HepG2 (cell line): Measurements from ENCODE around the gene ALPK3. TPM values are rescaled to one million over a fixed set of nuclear protein-coding genes. Genes with fewer than 3 reads are reported as not detected.
A peak's percentile ranks its signal among the peaks of the same experiment; 100 is the strongest.

Experiments
- ATAC-seq: fragments of 200-7000 bp; cut with Tn5 transposase; 3 replicates; pipeline ENCODE4 v1.9.1; 2020; ENCODE audit warnings: mild to moderate bottlenecking, moderate library complexity
- BruUV-seq: library from RNA; stranded (reverse); fragments of 400-500 nt; replicated peaks from 2 replicates; lab custom pipeline; 2021; lab: Mats Ljungman, UMichigan
- CTCF ChIA-PET: fragments of 300-600 bp; formaldehyde crosslinking; extraction: SDS; loops from one replicate; lab custom pipeline; 2021; ENCODE audit warnings: low total read pairs, inconsistent platforms, low intra/inter-chr PET ratio; lab: Yijun Ruan, JAX
- POLR2A ChIA-PET: fragments of 350-600 bp; sonication (Branson Sonifier 250); formaldehyde crosslinking; loops from one replicate; lab custom pipeline; 2020; ENCODE audit warnings: antibody characterized with exemption, inconsistent platforms; lab: Yijun Ruan, JAX
- DNase-seq: peaks from one replicate; pipeline ENCODE4 v3.0.0-alpha.2; 2015; ENCODE audit warnings: low spot score
- FAIRE-seq: peaks from 3 replicates; lab custom pipeline; 2011; peaks lifted over from hg19 to GRCh38; lab: Jason Lieb, UNC
- H2AFZ ChIP-seq: one replicate; pipeline ENCODE4 v1.6.1; 2011; ENCODE audit warnings: low read length, inconsistent platforms
- H3K27ac ChIP-seq: fragments of 300-600 bp; 3 replicates; pipeline ENCODE4 v1.8.0; 2011; ENCODE audit warnings: mixed run types, mild to moderate bottlenecking, mixed read lengths, low read length, inconsistent platforms; ENCODE audit not compliant: insufficient read depth; ENCODE audit errors: extremely low read length
- H3K27me3 ChIP-seq, 2 experiments: fragments of 200-600 bp in 1 of 2; 2 replicates in 1 of 2; 3 replicates in 1 of 2; pipeline versions ENCODE4 v1.6.0 to v1.8.0; 2011; ENCODE audit warnings: low read length in 2 of 2, mild to moderate bottlenecking in 2 of 2, moderate library complexity in 2 of 2, inconsistent platforms in 1 of 2; ENCODE audit not compliant: insufficient read depth in 2 of 2, control insufficient read depth in 1 of 2
- H3K36me3 ChIP-seq, 2 experiments: fragments of 200-600 bp in 1 of 2; replicated peaks in 1 of 2; 2 replicates in 1 of 2; 3 replicates in 1 of 2; pipeline versions ENCODE4 v1.5.1 to v1.8.0; 2011; ENCODE audit warnings: low read length in 2 of 2, inconsistent platforms in 1 of 2; ENCODE audit not compliant: insufficient read depth in 2 of 2, control insufficient read depth in 1 of 2
- H3K4me1 ChIP-seq: 2 replicates; pipeline ENCODE4 v1.5.1; 2012; ENCODE audit warnings: low read length, inconsistent platforms; ENCODE audit not compliant: insufficient read depth
- H3K4me2 ChIP-seq: 2 replicates; pipeline ENCODE4 v1.6.0; 2011; ENCODE audit warnings: low read depth, low read length, inconsistent platforms
- H3K4me3 ChIP-seq, 3 experiments: fragments of 200-600 bp in 1 of 3; sonication (generic), shearing (Covaris generic) in 1 of 3; replicated peaks in 1 of 3; 2 replicates each; pipeline ENCODE4 v1.5.1; 2011 to 2016; ENCODE audit warnings: low read length in 3 of 3, inconsistent platforms in 2 of 3, low read depth in 2 of 3, mild to moderate bottlenecking in 2 of 3, control low read depth in 1 of 3, mixed read lengths in 1 of 3; ENCODE audit not compliant: insufficient read depth in 1 of 3
- H3K79me2 ChIP-seq: one replicate; pipeline ENCODE4 v1.6.1; 2011; ENCODE audit warnings: low read length, inconsistent platforms; ENCODE audit not compliant: insufficient read depth
- H3K9ac ChIP-seq: 2 replicates; pipeline ENCODE4 v1.6.0; 2011; ENCODE audit warnings: mild to moderate bottlenecking, low read depth, low read length, inconsistent platforms; ENCODE audit not compliant: insufficient read depth
- H3K9me3 ChIP-seq: 2 replicates; pipeline ENCODE4 v1.5.1; 2012; ENCODE audit warnings: mild to moderate bottlenecking, low read length
- H4K20me1 ChIP-seq: 2 replicates; pipeline ENCODE4 v1.6.0; 2011; ENCODE audit warnings: inconsistent platforms, mild to moderate bottlenecking, low read length, moderate library complexity; ENCODE audit not compliant: insufficient read depth
- KDM2A ChIP-seq: sonication (generic); formaldehyde crosslinking; IDR thresholded peaks from 2 replicates; pipeline ENCODE4 v1.4.0; 2020; ENCODE audit warnings: low read depth, missing genetic modification reagents, borderline replicate concordance
- MAFF ChIP-seq: IDR thresholded peaks from 2 replicates; pipeline ENCODE4 v1.6.1; 2011; ENCODE audit warnings: low read depth, low read length, improper control_type of control experiment
- MBNL3 ChIP-seq: fragments of 250-450 bp; sonication (Bioruptor Pico); conservative IDR thresholded peaks from 2 replicates; pipeline ENCODE4 v1.8.0; 2022; ENCODE audit warnings: mild to moderate bottlenecking, inconsistent platforms
- NFE2L1 ChIP-seq: sonication (generic); formaldehyde crosslinking; IDR thresholded peaks from 2 replicates; pipeline ENCODE4 v1.4.0; 2020; ENCODE audit warnings: missing genetic modification reagents, mild to moderate bottlenecking, borderline replicate concordance
- NR2F6 ChIP-seq, 2 experiments: IDR thresholded peaks; 2 replicates each; pipeline ENCODE4 v1.6.1; 2016; ENCODE audit warnings: antibody characterized with exemption in 1 of 2, mild to moderate bottlenecking in 1 of 2
- PHF21A ChIP-seq: sonication (generic); formaldehyde crosslinking; IDR thresholded peaks from 2 replicates; pipeline ENCODE4 v1.5.0; 2020; ENCODE audit warnings: mild to moderate bottlenecking, missing genetic modification reagents
- TEAD3 ChIP-seq: optimal IDR thresholded peaks from 2 replicates; pipeline ENCODE3; 2016; ENCODE audit warnings: borderline replicate concordance
- TP53 ChIP-seq: sonication (generic); formaldehyde crosslinking; conservative IDR thresholded peaks from 2 replicates; pipeline ENCODE4 v1.4.0; 2020; ENCODE audit warnings: missing genetic modification reagents
- YEATS4 ChIP-seq: sonication (generic); formaldehyde crosslinking; IDR thresholded peaks from 2 replicates; pipeline ENCODE4 v1.4.0; 2020; ENCODE audit warnings: missing genetic modification reagents, borderline replicate concordance
- ZFP36 ChIP-seq: fragments of 150-350 bp; IDR thresholded peaks from 2 replicates; pipeline ENCODE4 v1.6.1; 2018; ENCODE audit warnings: borderline replicate concordance, low read length, low read depth; ENCODE audit not compliant: partially characterized antibody
- ZNF652 ChIP-seq: IDR thresholded peaks from 2 replicates; pipeline ENCODE4 v1.6.1; 2016; ENCODE audit warnings: low read depth, borderline replicate concordance
- WGBS: methylation state at CpG from one replicate; pipeline ENCODE4 v1.1.6; 2017; ENCODE audit warnings: low lambda C conversion rate; 5-methylcytosine and 5-hydroxymethylcytosine counted together
- in situ Hi-C: cut with HindIII; loops from 2 replicates; pipeline ENCODE4 v1.10.0; 2017; ENCODE audit warnings: low pct_unique_long_range_greater_than_20kb; ENCODE audit not compliant: extremely low pct_ligation_motif_present
- intact Hi-C: fragments of 100-400 bp; cut with micrococcal nuclease; formaldehyde crosslinking; loops from one replicate; pipeline ENCODE4 v1.10.0; 2022; ENCODE audit not compliant: unreplicated experiment
- polyA plus RNA-seq, 8 experiments: library from polyadenylated mRNA; depleted of rRNA in 3 of 8; stranded (reverse) in 7 of 8; unstranded in 1 of 8; fragments of >200 nt; fragmentation: Illumina TruSeq in 4 of 8; extraction: Trizol in 4 of 8; gene quantifications; 2 replicates each; pipeline versions ENCODE4 v1.2.1 to v1.2.3, GENCODE V29; 2011 to 2016; ENCODE audit warnings: low read depth in 4 of 8, missing spikeins in 1 of 8, mixed read lengths in 1 of 8; ENCODE audit not compliant: insufficient read depth in 1 of 8
- total RNA-seq, 5 experiments: library from RNA; depleted of rRNA; stranded (reverse); fragments of >200 nt; fragmentation: Illumina TruSeq; extraction: Trizol; gene quantifications; 2 replicates each; pipeline ENCODE4 v1.2.3, GENCODE V29; 2016; ENCODE audit warnings: low read depth in 1 of 5
- TF ChIP-seq, protein P1 (sequence below): IDR thresholded peaks from 2 replicates; pipeline ENCODE4 v1.6.1; 2016; ENCODE audit warnings: low read depth, missing genetic modification reagents, missing compliant biosample characterization
- TF ChIP-seq, protein P2 (sequence below): sonication (generic); formaldehyde crosslinking; IDR thresholded peaks from 2 replicates; pipeline ENCODE4 v1.5.1; 2020; ENCODE audit warnings: missing genetic modification reagents, mild to moderate bottlenecking, borderline replicate concordance

Gene ALPK3
- total and polyA plus RNA-seq, 2 of the 13 experiments (the other 11 are each of a cell fraction or from before 2014, with no cell fraction given): 0.04 to 0.42 TPM

GRCh38 chr15:84863565-84864443 is 46.6 kb downstream of the ALPK3 start:
- CTCF ChIA-PET: no interaction called here
- WGBS: 26% methylated on average over 12 of the region's 13 CpGs
- TF ChIP-seq TEAD3 (CRISPR knock-in tag) (peak; percentile 21), ZFP36 (no peak), NFE2L1 (no peak), MBNL3 (CRISPR knock-in tag) (no peak), ZNF652 (CRISPR knock-in tag) (no peak), PHF21A (CRISPR knock-in tag) (0 out of 2 replicates have a peak, but pooled peaks have one; percentile 34), MAFF (peak; percentile 56; the same call in 1 of the 2 replicates), KDM2A (CRISPR knock-in tag) (no peak), YEATS4 (no peak), TP53 (no peak), NR2F6 (IDR thresholded peaks at IDR 0.05) (peak; percentile 58), NR2F6 (CRISPR knock-in tag; IDR thresholded peaks at IDR 0.05) (0 out of 2 replicates have a peak, but pooled peaks have one; percentile 7)
- TF ChIP-seq, protein P1, sequence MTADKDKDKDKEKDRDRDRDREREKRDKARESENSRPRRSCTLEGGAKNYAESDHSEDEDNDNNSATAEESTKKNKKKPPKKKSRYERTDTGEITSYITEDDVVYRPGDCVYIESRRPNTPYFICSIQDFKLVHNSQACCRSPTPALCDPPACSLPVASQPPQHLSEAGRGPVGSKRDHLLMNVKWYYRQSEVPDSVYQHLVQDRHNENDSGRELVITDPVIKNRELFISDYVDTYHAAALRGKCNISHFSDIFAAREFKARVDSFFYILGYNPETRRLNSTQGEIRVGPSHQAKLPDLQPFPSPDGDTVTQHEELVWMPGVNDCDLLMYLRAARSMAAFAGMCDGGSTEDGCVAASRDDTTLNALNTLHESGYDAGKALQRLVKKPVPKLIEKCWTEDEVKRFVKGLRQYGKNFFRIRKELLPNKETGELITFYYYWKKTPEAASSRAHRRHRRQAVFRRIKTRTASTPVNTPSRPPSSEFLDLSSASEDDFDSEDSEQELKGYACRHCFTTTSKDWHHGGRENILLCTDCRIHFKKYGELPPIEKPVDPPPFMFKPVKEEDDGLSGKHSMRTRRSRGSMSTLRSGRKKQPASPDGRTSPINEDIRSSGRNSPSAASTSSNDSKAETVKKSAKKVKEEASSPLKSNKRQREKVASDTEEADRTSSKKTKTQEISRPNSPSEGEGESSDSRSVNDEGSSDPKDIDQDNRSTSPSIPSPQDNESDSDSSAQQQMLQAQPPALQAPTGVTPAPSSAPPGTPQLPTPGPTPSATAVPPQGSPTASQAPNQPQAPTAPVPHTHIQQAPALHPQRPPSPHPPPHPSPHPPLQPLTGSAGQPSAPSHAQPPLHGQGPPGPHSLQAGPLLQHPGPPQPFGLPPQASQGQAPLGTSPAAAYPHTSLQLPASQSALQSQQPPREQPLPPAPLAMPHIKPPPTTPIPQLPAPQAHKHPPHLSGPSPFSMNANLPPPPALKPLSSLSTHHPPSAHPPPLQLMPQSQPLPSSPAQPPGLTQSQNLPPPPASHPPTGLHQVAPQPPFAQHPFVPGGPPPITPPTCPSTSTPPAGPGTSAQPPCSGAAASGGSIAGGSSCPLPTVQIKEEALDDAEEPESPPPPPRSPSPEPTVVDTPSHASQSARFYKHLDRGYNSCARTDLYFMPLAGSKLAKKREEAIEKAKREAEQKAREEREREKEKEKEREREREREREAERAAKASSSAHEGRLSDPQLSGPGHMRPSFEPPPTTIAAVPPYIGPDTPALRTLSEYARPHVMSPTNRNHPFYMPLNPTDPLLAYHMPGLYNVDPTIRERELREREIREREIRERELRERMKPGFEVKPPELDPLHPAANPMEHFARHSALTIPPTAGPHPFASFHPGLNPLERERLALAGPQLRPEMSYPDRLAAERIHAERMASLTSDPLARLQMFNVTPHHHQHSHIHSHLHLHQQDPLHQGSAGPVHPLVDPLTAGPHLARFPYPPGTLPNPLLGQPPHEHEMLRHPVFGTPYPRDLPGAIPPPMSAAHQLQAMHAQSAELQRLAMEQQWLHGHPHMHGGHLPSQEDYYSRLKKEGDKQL: no peak
- TF ChIP-seq, protein P2, sequence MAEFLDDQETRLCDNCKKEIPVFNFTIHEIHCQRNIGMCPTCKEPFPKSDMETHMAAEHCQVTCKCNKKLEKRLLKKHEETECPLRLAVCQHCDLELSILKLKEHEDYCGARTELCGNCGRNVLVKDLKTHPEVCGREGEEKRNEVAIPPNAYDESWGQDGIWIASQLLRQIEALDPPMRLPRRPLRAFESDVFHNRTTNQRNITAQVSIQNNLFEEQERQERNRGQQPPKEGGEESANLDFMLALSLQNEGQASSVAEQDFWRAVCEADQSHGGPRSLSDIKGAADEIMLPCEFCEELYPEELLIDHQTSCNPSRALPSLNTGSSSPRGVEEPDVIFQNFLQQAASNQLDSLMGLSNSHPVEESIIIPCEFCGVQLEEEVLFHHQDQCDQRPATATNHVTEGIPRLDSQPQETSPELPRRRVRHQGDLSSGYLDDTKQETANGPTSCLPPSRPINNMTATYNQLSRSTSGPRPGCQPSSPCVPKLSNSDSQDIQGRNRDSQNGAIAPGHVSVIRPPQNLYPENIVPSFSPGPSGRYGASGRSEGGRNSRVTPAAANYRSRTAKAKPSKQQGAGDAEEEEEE (CRISPR knock-in tag): no peak

More at GRCh38 chr15:84863565-84864443, 46.6 kb downstream of the ALPK3 start:
- FAIRE-seq (no peak), DNase-seq (peak; percentile 14), ATAC-seq (peak; percentile 35)
- in situ Hi-C loops (no loop called here), intact Hi-C loops (no loop called here)
- H3K27me3 ChIP-seq: peaks cover 1 to 21% of the 10 kb centered on the region in 2 experiments; a peak in 3 of 5 replicates
- H3K4me1 ChIP-seq: peaks cover 36% of the 10 kb centered on the region
- no peak overlapping the region for H3K9ac ChIP-seq
- no peak overlapping the region for H2AFZ ChIP-seq
- no peaks in the 10 kb centered on the region for H3K79me2 ChIP-seq
- POLR2A ChIA-PET: no interaction called here
- H3K4me3 ChIP-seq: peak overlapping the region in 1 of 3 experiments; percentile 17; a peak in 1 of 6 replicates
- H3K9me3 ChIP-seq: no peaks in the 10 kb centered on the region
- no peak overlapping the region for H3K27ac ChIP-seq
- H3K4me2 ChIP-seq: peak overlapping the region; percentile 61
- H3K36me3 ChIP-seq: no peaks in the 10 kb centered on the region
- BruUV-seq: no TSS peak
- H4K20me1 ChIP-seq: no peaks in the 10 kb centered on the region
